Middle frontal gyrus (tissue), 1 donor: ENCODE data around the gene KRTAP9-8.
"Not testable (repeated sequence)": the region's sequence is repeated elsewhere in the genome, so short reads cannot be mapped to it uniquely, and the experiment has no call there.

Experiments
- DNase-seq: peaks from one replicate; pipeline ENCODE4 v3.0.0-alpha.2; 2015; ENCODE audit warnings: low spot score; ENCODE audit errors: extremely low spot score

The KRTAP9-8 gene, protein sequence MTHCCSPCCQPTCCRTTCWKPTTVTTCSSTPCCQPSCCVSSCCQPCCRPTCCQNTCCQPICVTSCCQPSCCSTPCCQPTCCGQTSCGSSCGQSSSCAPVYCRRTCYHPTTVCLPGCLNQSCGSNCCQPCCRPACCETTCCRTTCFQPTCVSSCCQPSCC

DNA sequence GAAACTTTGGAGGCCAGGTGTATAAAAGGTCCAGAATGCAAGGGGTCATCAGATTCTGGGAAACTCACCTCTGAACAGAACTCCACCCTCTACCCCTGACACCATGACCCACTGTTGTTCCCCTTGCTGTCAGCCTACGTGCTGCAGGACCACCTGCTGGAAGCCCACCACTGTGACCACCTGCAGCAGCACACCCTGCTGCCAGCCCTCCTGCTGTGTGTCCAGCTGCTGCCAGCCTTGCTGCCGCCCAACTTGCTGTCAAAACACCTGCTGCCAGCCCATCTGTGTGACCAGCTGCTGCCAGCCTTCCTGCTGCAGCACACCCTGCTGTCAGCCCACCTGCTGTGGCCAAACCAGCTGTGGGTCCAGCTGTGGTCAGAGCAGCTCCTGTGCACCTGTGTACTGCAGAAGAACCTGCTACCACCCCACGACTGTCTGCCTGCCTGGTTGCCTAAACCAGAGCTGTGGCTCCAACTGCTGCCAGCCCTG is at the start of gene KRTAP9-8:
Gene KRTAP9-8, plus strand, starts transcription at position 51 of the 489 bp plus-strand sequence. Its CDS starts 53 bp downstream, at position 104.
- not testable (repeated sequence) for DNase-seq

DNA sequence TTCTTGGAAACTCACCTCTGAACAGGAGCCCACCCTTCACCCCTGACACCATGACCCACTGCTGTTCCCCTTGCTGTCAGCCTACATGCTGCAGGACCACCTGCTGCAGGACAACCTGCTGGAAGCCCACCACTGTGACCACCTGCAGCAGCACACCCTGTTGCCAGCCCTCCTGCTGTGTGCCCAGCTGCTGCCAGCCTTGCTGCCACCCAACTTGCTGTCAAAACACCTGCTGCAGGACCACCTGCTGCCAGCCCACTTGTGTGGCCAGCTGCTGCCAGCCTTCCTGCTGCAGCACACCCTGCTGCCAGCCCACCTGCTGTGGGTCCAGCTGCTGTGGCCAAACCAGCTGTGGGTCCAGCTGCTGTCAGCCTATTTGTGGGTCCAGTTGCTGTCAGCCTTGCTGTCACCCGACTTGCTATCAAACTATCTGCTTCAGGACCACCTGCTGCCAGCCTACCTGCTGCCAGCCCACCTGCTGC is 47.9 kb upstream of the KRTAP9-8 start, which contains the start of gene KRTAP9-1:
Gene KRTAP9-1, plus strand, starts transcription at position 51 of the 482 bp plus-strand sequence. Its CDS starts 0 bp downstream, at position 51.
- DNase-seq, result not testable (repeated sequence)

DNA sequence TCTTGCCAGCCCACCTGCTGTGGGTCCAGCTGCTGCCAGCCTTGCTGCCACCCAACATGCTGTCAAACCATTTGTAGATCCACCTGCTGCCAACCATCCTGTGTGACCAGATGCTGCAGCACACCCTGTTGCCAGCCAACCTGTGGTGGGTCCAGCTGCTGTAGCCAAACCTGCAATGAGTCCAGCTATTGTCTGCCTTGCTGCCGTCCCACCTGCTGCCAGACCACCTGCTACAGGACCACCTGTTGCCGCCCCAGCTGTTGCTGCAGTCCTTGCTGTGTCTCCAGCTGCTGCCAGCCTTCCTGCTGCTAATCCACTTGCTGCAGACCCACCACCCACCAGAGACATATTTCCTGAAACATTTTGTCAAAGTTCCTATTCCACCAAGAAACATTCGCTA is 47.5 kb upstream of the KRTAP9-8 start:
- DNase-seq, result no peak

DNA sequence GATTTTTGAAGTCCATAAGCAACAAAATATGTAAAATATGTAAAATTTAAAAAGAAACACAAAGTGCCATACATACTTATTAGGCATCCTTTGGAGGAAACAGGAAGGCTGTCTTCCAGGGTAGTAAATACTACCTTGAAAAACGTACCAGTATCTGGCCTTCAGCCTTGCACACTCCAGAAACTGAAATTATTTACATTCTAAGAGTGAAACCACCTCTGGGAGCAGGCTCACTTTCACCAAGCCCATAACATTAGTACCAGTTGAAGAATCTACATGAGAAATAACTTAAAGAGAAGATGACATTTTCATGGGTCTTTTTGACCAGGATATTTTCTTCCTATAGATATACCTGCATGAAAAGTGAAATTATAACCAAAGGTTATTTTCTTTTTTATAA is 41.7 kb upstream of the KRTAP9-8 start:
- DNase-seq, result no peak

- DNase-seq, result no peak
Measured at GRCh38 chr17:41199421-41200078, 38.2 kb upstream of the KRTAP9-8 start.

- DNase-seq, result no peak
Measured at GRCh38 chr17:41211845-41212466, 25.8 kb upstream of the KRTAP9-8 start.

DNA sequence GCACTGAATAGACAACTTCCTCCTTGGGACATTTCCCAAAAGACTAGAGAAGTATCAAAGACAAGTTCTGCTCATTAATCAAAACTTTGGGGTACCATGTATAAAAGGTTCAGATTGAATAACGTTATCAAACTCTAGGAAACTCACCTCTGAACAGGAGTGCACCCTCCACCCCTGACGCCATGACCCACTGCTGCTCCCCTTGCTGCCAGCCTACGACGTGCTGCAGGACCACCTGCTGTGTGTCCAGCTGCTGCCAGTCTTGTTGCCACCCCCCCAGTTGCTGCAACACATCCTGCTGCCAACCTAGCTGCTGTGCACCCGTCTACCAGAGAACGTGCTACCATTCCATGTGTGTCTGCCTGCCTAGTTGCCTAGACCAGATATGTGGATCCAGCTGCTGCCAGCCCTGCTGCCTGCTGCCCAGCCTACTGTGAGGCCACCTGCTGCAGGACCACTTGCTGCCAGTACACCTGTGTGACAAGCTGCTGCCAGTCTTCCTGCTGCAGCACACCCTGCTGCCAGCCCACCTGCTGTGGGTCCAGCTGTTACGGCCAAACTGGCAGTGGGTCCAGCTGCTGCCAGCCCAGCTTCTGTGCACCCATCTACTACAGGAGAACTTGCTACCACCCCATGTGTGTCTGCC is 25.2 kb upstream of the KRTAP9-8 start:
- no peak for DNase-seq

GRCh38 chr17:41215681-41216080 is 22.1 kb upstream of the KRTAP9-8 start:
- no peak for DNase-seq

GRCh38 chr17:41223821-41224220 is 14.0 kb upstream of the KRTAP9-8 start:
- no peak for DNase-seq

DNA sequence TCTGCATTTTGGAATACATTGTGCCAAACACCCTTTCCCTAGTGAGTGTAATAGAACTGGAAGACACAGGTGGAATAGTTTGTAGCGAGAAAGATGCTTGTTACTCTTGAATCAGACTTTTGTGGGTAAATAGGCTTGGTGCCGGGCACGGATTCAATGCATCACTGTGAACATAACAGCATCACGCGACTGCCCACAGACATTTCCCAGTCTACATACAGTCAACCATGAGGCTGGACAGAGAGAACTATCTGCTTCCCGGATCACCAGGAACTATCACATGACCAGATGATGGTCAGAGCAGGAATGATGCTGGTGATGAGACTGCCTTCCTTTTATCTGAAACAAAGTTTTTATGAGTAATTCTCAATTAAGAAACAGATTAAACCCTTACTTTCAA is 11.7 kb upstream of the KRTAP9-8 start:
- DNase-seq, result no peak

- not testable (repeated sequence) for DNase-seq
Measured at GRCh38 chr17:41226598-41227095, 11.2 kb upstream of the KRTAP9-8 start, which contains the start of gene KRTAP9-2. KRTAP9-2 (plus strand) TSS chr17:41226648; CDS start chr17:41226655, 7 bp downstream.

GRCh38 chr17:41230094-41230493 is 7.7 kb upstream of the KRTAP9-8 start:
- no peak for DNase-seq

DNA sequence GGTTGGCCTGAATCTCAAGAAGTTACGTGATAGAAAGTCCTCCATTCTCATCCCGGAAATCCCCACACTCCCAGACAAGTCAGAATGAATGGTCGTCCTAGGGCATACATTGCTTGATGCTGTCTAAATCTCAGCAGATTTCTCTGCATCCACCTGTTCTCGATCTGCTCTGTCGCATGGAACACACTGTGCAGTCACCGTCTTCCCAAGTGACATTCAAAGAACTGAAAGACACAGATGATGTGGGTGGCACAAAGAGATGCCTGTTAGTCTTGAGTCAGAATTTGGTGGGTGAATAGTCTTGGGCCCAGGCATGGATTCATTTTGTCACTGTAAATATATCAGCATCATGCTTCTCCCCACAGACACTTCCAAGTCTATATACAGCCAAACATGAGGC is 6.1 kb upstream of the KRTAP9-8 start:
- no peak for DNase-seq

DNA sequence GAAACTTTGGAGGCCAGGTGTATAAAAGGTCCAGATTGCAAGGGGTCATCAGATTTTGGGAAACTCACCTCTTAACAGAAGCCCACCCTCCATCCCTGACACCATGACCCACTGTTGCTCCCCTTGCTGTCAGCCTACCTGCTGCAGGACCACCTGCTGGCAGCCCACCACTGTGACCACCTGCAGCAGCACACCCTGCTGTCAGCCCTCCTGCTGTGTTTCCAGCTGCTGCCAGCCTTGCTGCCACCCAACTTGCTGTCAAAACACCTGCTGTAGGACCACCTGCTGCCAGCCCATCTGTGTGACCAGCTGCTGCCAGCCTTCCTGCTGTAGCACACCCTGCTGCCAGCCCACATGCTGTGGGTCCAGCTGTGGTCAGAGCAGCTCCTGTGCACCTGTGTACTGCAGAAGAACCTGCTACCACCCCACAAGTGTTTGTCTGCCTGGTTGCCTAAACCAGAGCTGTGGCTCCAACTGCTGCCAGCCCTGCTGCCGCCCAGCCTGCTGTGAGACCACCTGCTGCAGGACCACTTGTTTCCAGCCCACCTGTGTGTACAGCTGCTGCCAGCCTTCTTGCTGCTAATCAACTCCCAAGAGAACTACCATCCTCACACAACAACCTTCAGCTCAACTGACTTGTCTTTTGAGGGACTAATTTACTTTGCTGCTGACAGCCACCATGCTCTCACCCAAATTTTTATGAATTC is 5.2 kb upstream of the KRTAP9-8 start, which contains the start of gene KRTAP9-3:
Gene KRTAP9-3, plus strand, starts transcription at position 51 of the 707 bp plus-strand sequence. Its CDS starts 53 bp downstream, at position 104.
- DNase-seq, result not testable (repeated sequence)

DNA sequence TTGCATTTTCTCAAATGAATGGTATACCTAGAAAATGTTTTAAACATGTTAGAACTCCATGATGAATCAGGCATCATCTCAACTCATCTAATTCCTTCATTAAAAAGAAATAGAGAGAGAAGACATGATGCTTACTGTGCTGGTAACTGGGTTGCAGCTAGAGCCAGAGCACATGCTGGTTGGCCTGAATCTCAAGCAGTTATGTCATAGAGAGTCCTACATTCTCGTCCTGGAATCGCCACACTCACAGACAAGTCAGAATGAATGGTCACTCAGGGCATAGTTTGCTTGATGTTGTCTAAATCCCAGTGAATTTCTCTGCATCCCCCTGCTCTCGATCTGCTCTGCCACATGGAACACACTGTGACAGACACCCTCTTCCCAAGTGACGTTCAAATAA is 683 bp upstream of the KRTAP9-8 start:
- not testable (repeated sequence) for DNase-seq

- not testable (repeated sequence) for DNase-seq
Measured at GRCh38 chr17:41246995-41247787, 9.4 kb downstream of the KRTAP9-8 start.

GRCh38 chr17:41249637-41250240 is 11.9 kb downstream of the KRTAP9-8 start, which contains the start of gene KRTAP9-4:
KRTAP9-4 (plus strand) TSS chr17:41249687; CDS start chr17:41249721, 34 bp downstream.
- DNase-seq, result not testable (repeated sequence)

DNA sequence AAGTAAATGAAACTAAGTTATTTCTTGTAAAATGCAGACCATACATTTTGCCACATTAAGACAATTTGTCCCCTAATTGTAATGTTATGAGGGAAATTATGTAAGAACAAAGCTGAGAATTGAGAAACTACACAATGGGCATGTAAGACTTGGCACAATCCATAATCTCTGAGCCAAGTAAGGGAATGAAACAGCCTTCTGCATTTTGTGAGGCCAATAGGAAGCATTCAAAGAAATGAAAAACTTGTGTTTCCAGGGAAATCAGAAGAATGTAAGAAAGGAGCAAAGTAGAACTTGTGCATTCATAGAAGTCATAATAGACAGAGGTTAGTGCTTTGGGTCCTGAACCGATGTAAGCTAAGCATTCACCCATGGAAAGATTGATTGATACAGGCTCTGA is 13.5 kb downstream of the KRTAP9-8 start:
- no peak for DNase-seq

DNA sequence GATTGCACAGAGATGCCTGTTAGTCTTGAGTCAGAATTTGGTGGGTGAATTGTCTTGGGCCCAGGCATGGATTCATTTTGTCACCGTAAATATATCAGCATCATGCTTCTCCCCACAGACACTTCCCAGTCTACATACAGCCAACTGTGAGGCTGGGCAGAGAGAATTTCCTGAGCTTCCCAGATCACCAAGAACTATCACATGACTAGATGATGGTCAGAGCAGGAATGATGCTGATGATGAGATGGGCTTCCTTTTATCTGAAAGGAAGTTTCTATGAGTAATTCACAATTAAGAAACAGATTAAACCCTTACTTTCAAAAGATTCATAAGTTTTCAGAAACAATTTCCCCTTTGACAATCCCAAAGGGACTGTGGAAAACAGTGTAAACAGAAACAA is 17.1 kb downstream of the KRTAP9-8 start:
- DNase-seq, result no peak
